GM12892 (cell line): Measurements from ENCODE around the gene CIAO2B.

Experiments
- POLR2A ChIP-seq: IDR thresholded peaks from 2 replicates; pipeline ENCODE4 v1.6.1; 2011; ENCODE audit warnings: low read depth, low read length, control low read depth
- POLR2AphosphoS5 ChIP-seq: IDR thresholded peaks from 2 replicates; pipeline ENCODE4 v1.6.1; 2011; ENCODE audit warnings: low read depth, low read length, control low read depth
- TAF1 ChIP-seq: IDR thresholded peaks from 2 replicates; pipeline ENCODE4 v1.6.1; 2011; ENCODE audit warnings: low read depth, mild to moderate bottlenecking, control low read depth, low read length, borderline replicate concordance

- TF ChIP-seq POLR2AphosphoS5 = no peak
- TF ChIP-seq POLR2A = no peak
- TF ChIP-seq TAF1 = no peak
These were observed 35.3 kb downstream of the CIAO2B start for GRCh38 chr16:66898933-66899309.
